Measurements from ENCODE around the gene ADARB1.

ADARB1 gene

GRCh38 chr21:45040157-45040711, 34.1 kb upstream of the ADARB1 start:
- no peak for DNase-seq

GRCh38 chr21:45040739-45041138, 33.6 kb upstream of the ADARB1 start:
- no peak for DNase-seq

GRCh38 chr21:45041351-45041805, 33.0 kb upstream of the ADARB1 start:
- DNase-seq, result no peak

GRCh38 chr21:45041984-45042663, 32.3 kb upstream of the ADARB1 start:
- no peak for DNase-seq

- no peak for DNase-seq
Observed at GRCh38 chr21:45042664-45043161, 31.7 kb upstream of the ADARB1 start.

GRCh38 chr21:45043541-45044020, 30.8 kb upstream of the ADARB1 start:
- DNase-seq, result no peak

GRCh38 chr21:45045481-45045880, 28.9 kb upstream of the ADARB1 start:
- no peak for DNase-seq

GRCh38 chr21:45047257-45047656, 27.1 kb upstream of the ADARB1 start:
- DNase-seq, result no peak

GRCh38 chr21:45048026-45048698, 26.2 kb upstream of the ADARB1 start:
- no peak for DNase-seq

- no peak for DNase-seq
Observed at GRCh38 chr21:45048968-45049367, 25.4 kb upstream of the ADARB1 start.

- DNase-seq, result no peak
Observed at GRCh38 chr21:45049714-45050344, 24.6 kb upstream of the ADARB1 start.

GRCh38 chr21:45050345-45050796, 24.0 kb upstream of the ADARB1 start:
- no peak for DNase-seq

GRCh38 chr21:45050797-45051489, 23.4 kb upstream of the ADARB1 start:
- no peak for DNase-seq

GRCh38 chr21:45051580-45052434, 22.6 kb upstream of the ADARB1 start:
- no peak for DNase-seq

- DNase-seq, result no peak
Observed at GRCh38 chr21:45052960-45053359, 21.4 kb upstream of the ADARB1 start.

GRCh38 chr21:45053561-45054226, 20.7 kb upstream of the ADARB1 start:
- DNase-seq, result no peak

GRCh38 chr21:45054227-45054926, 20.0 kb upstream of the ADARB1 start:
- no peak for DNase-seq

- no peak for DNase-seq
Observed at GRCh38 chr21:45054927-45055612, 19.3 kb upstream of the ADARB1 start.

- DNase-seq, result no peak
Observed at GRCh38 chr21:45055861-45056260, 18.5 kb upstream of the ADARB1 start.
